DND-41 (cell line): ENCODE measurements around the gene ST6GALNAC2.

Experiments used
- EZH2 ChIP-seq: IDR thresholded peaks from 3 replicates; pipeline ENCODE4 v1.6.1; 2012; ENCODE audit warnings: borderline replicate concordance, low read depth, mild to moderate bottlenecking, moderate library complexity, low read length, inconsistent platforms; ENCODE audit not compliant: severe bottlenecking
- TF ChIP-seq, protein P1 (sequence below): IDR thresholded peaks from 2 replicates; pipeline ENCODE4 v1.5.1; 2012; ENCODE audit warnings: borderline replicate concordance, low read length, moderate library complexity, mild to moderate bottlenecking; ENCODE audit not compliant: poor library complexity, severe bottlenecking; ENCODE audit errors: extremely low read depth

DNA sequence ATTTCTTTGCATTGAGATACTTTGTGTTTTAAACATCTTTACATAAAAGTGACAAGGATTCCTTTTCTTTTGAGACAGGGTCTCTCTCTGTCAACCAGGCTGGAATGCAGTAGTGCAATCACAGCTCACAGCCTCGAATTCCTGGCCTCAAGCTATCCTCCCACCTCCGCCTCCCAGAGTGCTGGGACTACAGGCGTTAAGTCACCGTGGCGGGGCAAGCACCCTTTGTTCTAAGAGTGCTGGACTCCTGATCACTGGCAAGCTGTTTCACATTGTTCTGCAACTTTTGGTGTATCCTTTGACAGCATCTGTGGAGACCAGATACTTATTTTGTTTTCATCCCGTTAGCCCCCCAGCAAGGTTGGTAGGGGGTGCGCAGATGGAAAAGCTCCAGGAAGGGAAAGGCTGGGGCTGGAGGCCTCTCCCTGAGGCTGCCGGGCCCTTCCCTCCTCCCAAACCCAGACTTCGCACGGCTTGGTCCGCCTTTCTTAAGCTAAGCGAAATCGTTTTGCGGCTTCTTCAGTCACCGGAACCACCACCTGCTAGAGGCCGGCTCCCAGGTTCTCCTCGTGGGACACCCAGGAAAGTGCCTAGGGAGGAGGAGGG lies 1.1 kb downstream of the ST6GALNAC2 start:
- TF ChIP-seq, protein P1, sequence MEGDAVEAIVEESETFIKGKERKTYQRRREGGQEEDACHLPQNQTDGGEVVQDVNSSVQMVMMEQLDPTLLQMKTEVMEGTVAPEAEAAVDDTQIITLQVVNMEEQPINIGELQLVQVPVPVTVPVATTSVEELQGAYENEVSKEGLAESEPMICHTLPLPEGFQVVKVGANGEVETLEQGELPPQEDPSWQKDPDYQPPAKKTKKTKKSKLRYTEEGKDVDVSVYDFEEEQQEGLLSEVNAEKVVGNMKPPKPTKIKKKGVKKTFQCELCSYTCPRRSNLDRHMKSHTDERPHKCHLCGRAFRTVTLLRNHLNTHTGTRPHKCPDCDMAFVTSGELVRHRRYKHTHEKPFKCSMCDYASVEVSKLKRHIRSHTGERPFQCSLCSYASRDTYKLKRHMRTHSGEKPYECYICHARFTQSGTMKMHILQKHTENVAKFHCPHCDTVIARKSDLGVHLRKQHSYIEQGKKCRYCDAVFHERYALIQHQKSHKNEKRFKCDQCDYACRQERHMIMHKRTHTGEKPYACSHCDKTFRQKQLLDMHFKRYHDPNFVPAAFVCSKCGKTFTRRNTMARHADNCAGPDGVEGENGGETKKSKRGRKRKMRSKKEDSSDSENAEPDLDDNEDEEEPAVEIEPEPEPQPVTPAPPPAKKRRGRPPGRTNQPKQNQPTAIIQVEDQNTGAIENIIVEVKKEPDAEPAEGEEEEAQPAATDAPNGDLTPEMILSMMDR, result no peak
- TF ChIP-seq EZH2, result no peak
